Peyer's patch (tissue), 4 donors: Measurements from ENCODE around the gene SACS. TPM values are rescaled to one million over a fixed set of nuclear protein-coding genes. Genes with fewer than 3 reads are reported as not detected.

Source experiments
- DNase-seq, 3 donors: peaks; one replicate each; pipeline ENCODE4 v3.0.0-alpha.2; 2017 to 2019
- H3K27ac ChIP-seq, 4 donors: fragments of 200-600 bp; sonication (generic); one replicate each; pipeline ENCODE4 v1.5.1; 2016 to 2019
- H3K27me3 ChIP-seq, 2 donors: fragments of 200-600 bp; sonication (generic); one replicate each; pipeline ENCODE4 v1.5.1; 2019
- H3K36me3 ChIP-seq, 3 donors: fragments of 200-600 bp; sonication (generic); one replicate each; pipeline ENCODE4 v1.5.1; 2016 to 2019
- H3K4me1 ChIP-seq, 4 donors: fragments of 200-600 bp; sonication (generic); one replicate each; pipeline ENCODE4 v1.5.1; 2016 to 2019
- H3K4me3 ChIP-seq, 4 donors: fragments of 200-600 bp; sonication (generic); 1 replicate in 3 of 4; 2 replicates in 1 of 4; pipeline ENCODE4 v1.5.1; 2016 to 2019; ENCODE audit warnings: mild to moderate bottlenecking in 1 of 4
- H3K9me3 ChIP-seq, 4 donors: fragments of 200-600 bp; sonication (generic); one replicate each; pipeline ENCODE4 v1.5.1; 2016 to 2019; ENCODE audit warnings: mild to moderate bottlenecking in 1 of 4
- CTCF ChIP-seq, 6 experiments: fragments of 450-650 bp in 4 of 6; fragments of 200-600 bp in 2 of 6; sonication (generic) in 1 of 6; IDR thresholded peaks; one replicate each; pipeline ENCODE4 v1.5.1; 2017 to 2019; ENCODE audit warnings: antibody characterized with exemption in 6 of 6, mild to moderate bottlenecking in 3 of 6, moderate library complexity in 1 of 6
- POLR2A ChIP-seq, 2 donors: fragments of 450-650 bp; IDR thresholded peaks; one replicate each; pipeline ENCODE4 v1.5.1; 2017; ENCODE audit warnings: antibody characterized with exemption in 2 of 2, mild to moderate bottlenecking in 2 of 2, moderate library complexity in 2 of 2
- total RNA-seq, 4 donors: library from RNA; depleted of rRNA; stranded (reverse); fragments of >200 nt; gene quantifications; one replicate each; pipeline ENCODE4 v1.1.0, GENCODE V29; 2016

SACS gene
- total RNA-seq, 4 donors from 2014 or later, result 5.4 to 49.5 (median 5.9) TPM

- Histone ChIP-seq H3K27me3 (no peaks in the 10 kb centered on the region), H3K4me1 (no peaks in the 10 kb centered on the region), H3K9me3 (no peaks in the 10 kb centered on the region), H3K4me3 (no peak overlapping the region), H3K27ac (no peak overlapping the region), H3K36me3 (no peaks in the 10 kb centered on the region)
- no peak for TF ChIP-seq POLR2A (IDR thresholded peaks at IDR 0.05)
- no peak for TF ChIP-seq CTCF (IDR thresholded peaks at IDR 0.05)
- DNase-seq, result no peak
Measured at GRCh38 chr13:23385931-23386330, 47.6 kb downstream of the SACS start.

GRCh38 chr13:23384111-23384510 is 49.4 kb downstream of the SACS start:
- DNase-seq, result no peak
- no peak overlapping the region for H3K27ac ChIP-seq
- no peaks in the 10 kb centered on the region for H3K36me3 ChIP-seq
- no peaks in the 10 kb centered on the region for H3K9me3 ChIP-seq
- no peaks in the 10 kb centered on the region for H3K4me1 ChIP-seq
- no peaks in the 10 kb centered on the region for H3K27me3 ChIP-seq
- no peak for TF ChIP-seq CTCF (IDR thresholded peaks at IDR 0.05)
- TF ChIP-seq POLR2A (IDR thresholded peaks at IDR 0.05), result no peak
- no peak overlapping the region for H3K4me3 ChIP-seq

- H3K27me3 ChIP-seq, result no peaks in the 10 kb centered on the region
- no peaks in the 10 kb centered on the region for H3K9me3 ChIP-seq
- TF ChIP-seq CTCF (IDR thresholded peaks at IDR 0.05), result no peak
- TF ChIP-seq POLR2A (IDR thresholded peaks at IDR 0.05), result no peak
Measured at GRCh38 chr13:23383151-23383550, 50.4 kb downstream of the SACS start.

GRCh38 chr13:23381866-23382265 is 51.6 kb downstream of the SACS start:
- H3K4me3 ChIP-seq, result no peak overlapping the region
- no peaks in the 10 kb centered on the region for H3K27me3 ChIP-seq
- H3K9me3 ChIP-seq, result no peaks in the 10 kb centered on the region
- TF ChIP-seq CTCF (IDR thresholded peaks at IDR 0.05) (no peak), POLR2A (IDR thresholded peaks at IDR 0.05) (no peak)
- no peak for DNase-seq
- H3K27ac ChIP-seq, result no peak overlapping the region
- H3K4me1 ChIP-seq, result peaks cover 0 to 8% (median 3%) of the 10 kb centered on the region in 4 donors
- no peaks in the 10 kb centered on the region for H3K36me3 ChIP-seq

More at GRCh38 chr13:23383151-23383550, 50.4 kb downstream of the SACS start:
- no peaks in the 10 kb centered on the region for H3K36me3 ChIP-seq
- H3K4me3 ChIP-seq, result no peak overlapping the region
- peaks cover 0 to under 1% (median under 1%) of the 10 kb centered on the region in 4 donors for H3K4me1 ChIP-seq
- no peak for DNase-seq
- no peak overlapping the region for H3K27ac ChIP-seq

- H3K4me3 ChIP-seq, result no peak overlapping the region
- TF ChIP-seq CTCF (IDR thresholded peaks at IDR 0.05) (no peak), POLR2A (IDR thresholded peaks at IDR 0.05) (no peak)
Measured at GRCh38 chr13:23380534-23380933, 53.0 kb downstream of the SACS start.

More at GRCh38 chr13:23380534-23380933, 53.0 kb downstream of the SACS start:
- no peak for DNase-seq
- no peaks in the 10 kb centered on the region for H3K27me3 ChIP-seq
- no peak overlapping the region for H3K27ac ChIP-seq
- no peaks in the 10 kb centered on the region for H3K9me3 ChIP-seq
- H3K4me1 ChIP-seq, result peaks cover 0 to 8% (median 3%) of the 10 kb centered on the region in 4 donors
- H3K36me3 ChIP-seq, result no peaks in the 10 kb centered on the region
